Kidney (tissue), 14 donors: ENCODE data around the gene NUP210. TPM values are rescaled to one million over a fixed set of nuclear protein-coding genes. Genes with fewer than 3 reads are reported as not detected.

ENCODE experiments used
- DNase-seq, 5 donors: peaks; one replicate each; pipeline ENCODE4 v3.0.0-alpha.2; 2013 to 2020
- FAIRE-seq: peaks from 2 replicates; lab custom pipeline; 2012; peaks lifted over from hg19 to GRCh38; lab: Jason Lieb, UNC
- H3K27ac ChIP-seq, 2 donors: one replicate each; pipeline ENCODE4 v1.7.0; 2013; ENCODE audit warnings: low read depth in 2 of 2, low read length in 2 of 2, inconsistent platforms in 1 of 2
- H3K27me3 ChIP-seq: one replicate; pipeline ENCODE4 v1.7.1; 2013; ENCODE audit warnings: low read length, inconsistent platforms; ENCODE audit not compliant: control insufficient read depth, insufficient read depth
- H3K36me3 ChIP-seq, 3 donors: one replicate each; pipeline versions ENCODE4 v1.7.0 to v1.7.1; 2013; ENCODE audit warnings: low read length in 3 of 3, control low read depth in 1 of 3, inconsistent platforms in 1 of 3; ENCODE audit not compliant: insufficient read depth in 3 of 3, control insufficient read depth in 2 of 3
- H3K4me1 ChIP-seq, 3 donors: one replicate each; pipeline versions ENCODE4 v1.7.0 to v1.7.1; 2013; ENCODE audit warnings: low read length in 3 of 3, inconsistent platforms in 1 of 3, low read depth in 1 of 3; ENCODE audit not compliant: control insufficient read depth in 2 of 3, insufficient read depth in 2 of 3
- H3K4me3 ChIP-seq, 3 donors: one replicate each; pipeline versions ENCODE4 v1.7.0 to v1.8.1; 2013; ENCODE audit warnings: low read length in 3 of 3, control low read depth in 1 of 3, inconsistent platforms in 1 of 3
- H3K9ac ChIP-seq, 3 donors: one replicate each; pipeline versions ENCODE4 v1.7.0 to v1.7.1; 2013; ENCODE audit warnings: low read length in 3 of 3, control low read depth in 1 of 3, inconsistent platforms in 1 of 3
- H3K9me3 ChIP-seq, 3 donors: one replicate each; pipeline versions ENCODE4 v1.7.0 to v1.7.1; 2013; ENCODE audit warnings: low read length in 3 of 3, control low read depth in 1 of 3, inconsistent platforms in 1 of 3; ENCODE audit not compliant: control insufficient read depth in 2 of 3, insufficient read depth in 1 of 3
- intact Hi-C: fragments of 100-400 bp; cut with DNase I; formaldehyde crosslinking; loops from one replicate; pipeline ENCODE4 v1.11.1; 2022
- polyA plus RNA-seq: library from polyadenylated mRNA; stranded (reverse); fragments of 350-450 nt; fragmentation: Illumina TruSeq; extraction: RNeasy Lipid Tissue Mini Kit (QIAGEN cat#74804); gene quantifications from one replicate; pipeline ENCODE4 v1.2.3, GENCODE V29; 2014; ENCODE audit warnings: low read depth, low replicate concordance; ENCODE audit not compliant: insufficient read depth
- total RNA-seq: library from RNA; stranded (reverse); fragmentation: NEBNext Ultra II Directional; extraction: Animal tissue kit (Norgen Biotek cat#: 25700); gene quantifications from one replicate; pipeline ENCODE4 v1.2.1, GENCODE V29; 2021
- TF ChIP-seq, protein P1 (sequence below): IDR thresholded peaks from 3 replicates; pipeline ENCODE4 v1.5.1; 2012; ENCODE audit warnings: mild to moderate bottlenecking, moderate library complexity, borderline replicate concordance; ENCODE audit not compliant: insufficient read depth; ENCODE audit errors: extremely low read depth
- donor health status: control.
- donor health status: control.
- donor health status: control.
- donor health status: control.
- donor health status: control.
- donor health status: DM: yes; HTN: yes; CAD: no.
- donor health status: Normal renal cell carcinoma (clear cell type).

The NUP210 gene
- total and polyA plus RNA-seq, 2 donors from 2014 or later, result 5.6 to 22.9 TPM

DNA sequence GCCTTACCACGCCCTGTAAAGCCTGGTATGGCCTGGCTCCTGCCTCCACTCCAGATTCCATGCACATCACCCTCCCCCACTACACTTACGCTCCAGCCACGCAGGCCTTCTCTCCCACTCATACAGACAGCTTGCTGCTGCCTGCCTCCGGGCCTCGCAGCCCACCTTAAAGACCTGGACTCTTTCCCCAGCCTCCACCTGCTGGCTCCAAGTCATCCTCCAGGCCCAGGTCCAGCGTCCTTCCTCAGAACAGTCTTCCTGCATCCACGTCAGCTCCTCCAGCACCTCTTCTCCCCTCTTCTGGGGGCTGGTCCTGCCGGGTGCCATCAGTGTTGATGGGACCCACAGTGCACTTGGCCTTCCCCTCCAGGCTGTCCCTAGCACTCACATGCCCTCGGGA, 75.5 kb downstream of the NUP210 start:
- Histone ChIP-seq H3K27me3 (no peaks in the 10 kb centered on the region), H3K9me3 (no peaks in the 10 kb centered on the region), H3K9ac (no peak overlapping the region), H3K36me3 (peaks cover 0 to 11% (median 4%) of the 10 kb centered on the region in 3 donors), H3K27ac (no peak overlapping the region), H3K4me1 (no peaks in the 10 kb centered on the region), H3K4me3 (no peak overlapping the region)
- intact Hi-C loops, result no loop called here
- FAIRE-seq, result no peak
- TF ChIP-seq, protein P1, sequence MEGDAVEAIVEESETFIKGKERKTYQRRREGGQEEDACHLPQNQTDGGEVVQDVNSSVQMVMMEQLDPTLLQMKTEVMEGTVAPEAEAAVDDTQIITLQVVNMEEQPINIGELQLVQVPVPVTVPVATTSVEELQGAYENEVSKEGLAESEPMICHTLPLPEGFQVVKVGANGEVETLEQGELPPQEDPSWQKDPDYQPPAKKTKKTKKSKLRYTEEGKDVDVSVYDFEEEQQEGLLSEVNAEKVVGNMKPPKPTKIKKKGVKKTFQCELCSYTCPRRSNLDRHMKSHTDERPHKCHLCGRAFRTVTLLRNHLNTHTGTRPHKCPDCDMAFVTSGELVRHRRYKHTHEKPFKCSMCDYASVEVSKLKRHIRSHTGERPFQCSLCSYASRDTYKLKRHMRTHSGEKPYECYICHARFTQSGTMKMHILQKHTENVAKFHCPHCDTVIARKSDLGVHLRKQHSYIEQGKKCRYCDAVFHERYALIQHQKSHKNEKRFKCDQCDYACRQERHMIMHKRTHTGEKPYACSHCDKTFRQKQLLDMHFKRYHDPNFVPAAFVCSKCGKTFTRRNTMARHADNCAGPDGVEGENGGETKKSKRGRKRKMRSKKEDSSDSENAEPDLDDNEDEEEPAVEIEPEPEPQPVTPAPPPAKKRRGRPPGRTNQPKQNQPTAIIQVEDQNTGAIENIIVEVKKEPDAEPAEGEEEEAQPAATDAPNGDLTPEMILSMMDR, result no peak
- no peak for DNase-seq

DNA sequence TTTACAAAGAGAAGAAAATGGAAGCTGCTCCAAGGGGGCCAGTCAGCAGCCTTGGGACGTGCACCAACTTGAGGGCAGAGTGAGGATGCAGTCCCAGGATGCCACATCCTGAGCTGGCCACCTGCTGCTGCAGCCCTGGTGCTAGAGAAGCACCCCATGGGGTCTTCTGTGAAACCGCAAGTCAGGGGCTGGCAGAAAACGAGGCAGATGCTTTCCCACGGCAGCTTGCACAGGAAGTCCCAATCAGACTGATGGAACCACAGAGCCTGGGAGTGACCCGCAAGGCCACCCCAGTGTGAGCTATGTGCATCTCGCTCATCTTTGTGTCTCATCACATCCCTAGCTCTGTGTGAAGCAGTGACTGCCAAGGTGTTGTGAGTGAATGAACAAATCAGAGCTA, 76.5 kb downstream of the NUP210 start:
- peaks cover 0 to 14% (median 11%) of the 10 kb centered on the region in 3 donors for H3K36me3 ChIP-seq
- no peak overlapping the region for H3K9ac ChIP-seq
- no peak for DNase-seq
- intact Hi-C loops, result no loop called here
- FAIRE-seq, result no peak
- no peaks in the 10 kb centered on the region for H3K9me3 ChIP-seq
- H3K27me3 ChIP-seq, result no peaks in the 10 kb centered on the region
- H3K27ac ChIP-seq, result no peak overlapping the region
- H3K4me3 ChIP-seq, result no peak overlapping the region
- H3K4me1 ChIP-seq, result no peaks in the 10 kb centered on the region
- TF ChIP-seq, protein P1, result no peak

DNA sequence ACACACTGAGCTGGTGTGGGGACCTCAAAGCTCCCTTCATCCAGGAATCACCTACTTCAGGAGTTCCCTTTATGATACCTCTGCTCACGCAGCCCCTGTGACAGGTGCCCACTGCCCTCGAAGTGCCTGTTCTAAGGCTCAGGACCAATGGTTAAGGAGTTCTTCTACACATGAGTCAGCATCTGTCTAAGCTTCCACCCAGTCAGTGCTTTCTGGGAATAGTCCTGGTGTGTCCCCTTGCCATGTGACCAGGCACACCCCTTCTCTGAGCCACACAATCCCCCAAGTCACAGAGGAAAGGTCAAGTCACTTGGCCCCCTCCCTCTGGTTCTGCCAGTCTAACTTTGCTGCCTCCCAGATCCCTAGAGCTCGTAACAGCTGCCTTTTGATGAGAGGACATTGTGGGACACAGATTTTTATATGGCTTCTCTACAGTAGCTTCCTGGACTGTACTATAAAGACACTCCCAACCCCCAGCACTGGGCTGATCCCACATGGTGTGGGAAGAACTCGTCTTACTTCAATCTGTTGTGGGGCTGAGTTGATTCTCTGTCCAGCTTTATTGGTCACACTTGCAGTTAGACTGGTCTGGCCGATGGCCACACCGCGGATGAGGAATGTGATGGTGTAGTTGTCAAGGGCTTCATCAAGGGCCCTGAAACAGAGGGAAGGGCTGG, 78.8 kb downstream of the NUP210 start:
- no peak for FAIRE-seq
- H3K4me1 ChIP-seq, result no peaks in the 10 kb centered on the region

More for the DNA sequence above, 78.8 kb downstream of the NUP210 start:
- DNase-seq, result no peak
- TF ChIP-seq, protein P1, result no peak
- no peak overlapping the region for H3K9ac ChIP-seq
- no peak overlapping the region for H3K4me3 ChIP-seq
- H3K36me3 ChIP-seq, result peaks cover 0 to 19% (median 15%) of the 10 kb centered on the region in 3 donors
- intact Hi-C loops, result no loop called here
- no peak overlapping the region for H3K27ac ChIP-seq
- no peaks in the 10 kb centered on the region for H3K9me3 ChIP-seq
- no peaks in the 10 kb centered on the region for H3K27me3 ChIP-seq
